ENCODE measurements around the gene ALG12. TPM values are rescaled to one million over a fixed set of nuclear protein-coding genes. Genes with fewer than 3 reads are reported as not detected.

The ALG12 gene
- total and polyA plus RNA-seq, 2 of the 13 experiments (the other 11 are each of a cell fraction or from before 2014, with no cell fraction given) = 7.8 to 15.8 TPM

DNA sequence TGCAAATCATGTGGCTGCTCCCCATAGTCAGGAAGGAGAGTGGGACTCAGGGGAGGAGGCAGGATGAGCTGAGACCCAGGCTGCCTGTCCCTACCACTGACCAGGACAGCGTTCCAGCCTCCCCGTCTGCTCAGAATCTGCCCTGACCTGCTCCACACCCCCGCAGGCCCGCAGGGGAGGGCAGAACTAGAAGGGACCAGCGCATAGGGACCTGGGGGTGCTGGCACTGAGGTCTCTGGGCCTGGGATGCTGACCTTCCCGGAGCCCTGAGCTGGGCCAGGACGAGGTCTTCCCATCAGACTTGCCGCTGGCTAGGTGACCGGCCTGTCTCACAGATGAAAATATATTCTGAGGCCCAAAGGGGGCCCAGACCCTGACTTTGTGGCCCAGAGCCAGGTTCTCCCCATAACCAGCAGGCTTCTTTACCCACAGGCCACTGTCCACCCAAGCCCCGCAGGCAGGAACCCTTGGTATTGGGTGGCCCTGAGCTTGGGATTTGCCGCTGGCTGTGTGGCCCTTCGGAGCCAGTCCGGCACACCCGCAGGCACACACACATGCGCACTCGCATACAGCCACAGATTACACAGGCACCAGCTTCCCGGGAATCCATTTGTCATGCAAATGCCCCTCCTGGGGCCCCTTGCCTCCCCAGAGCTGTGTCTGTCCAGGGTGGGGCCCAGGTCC is 28.5 kb upstream of the ALG12 start (continued):
- TF ChIP-seq, protein P1, sequence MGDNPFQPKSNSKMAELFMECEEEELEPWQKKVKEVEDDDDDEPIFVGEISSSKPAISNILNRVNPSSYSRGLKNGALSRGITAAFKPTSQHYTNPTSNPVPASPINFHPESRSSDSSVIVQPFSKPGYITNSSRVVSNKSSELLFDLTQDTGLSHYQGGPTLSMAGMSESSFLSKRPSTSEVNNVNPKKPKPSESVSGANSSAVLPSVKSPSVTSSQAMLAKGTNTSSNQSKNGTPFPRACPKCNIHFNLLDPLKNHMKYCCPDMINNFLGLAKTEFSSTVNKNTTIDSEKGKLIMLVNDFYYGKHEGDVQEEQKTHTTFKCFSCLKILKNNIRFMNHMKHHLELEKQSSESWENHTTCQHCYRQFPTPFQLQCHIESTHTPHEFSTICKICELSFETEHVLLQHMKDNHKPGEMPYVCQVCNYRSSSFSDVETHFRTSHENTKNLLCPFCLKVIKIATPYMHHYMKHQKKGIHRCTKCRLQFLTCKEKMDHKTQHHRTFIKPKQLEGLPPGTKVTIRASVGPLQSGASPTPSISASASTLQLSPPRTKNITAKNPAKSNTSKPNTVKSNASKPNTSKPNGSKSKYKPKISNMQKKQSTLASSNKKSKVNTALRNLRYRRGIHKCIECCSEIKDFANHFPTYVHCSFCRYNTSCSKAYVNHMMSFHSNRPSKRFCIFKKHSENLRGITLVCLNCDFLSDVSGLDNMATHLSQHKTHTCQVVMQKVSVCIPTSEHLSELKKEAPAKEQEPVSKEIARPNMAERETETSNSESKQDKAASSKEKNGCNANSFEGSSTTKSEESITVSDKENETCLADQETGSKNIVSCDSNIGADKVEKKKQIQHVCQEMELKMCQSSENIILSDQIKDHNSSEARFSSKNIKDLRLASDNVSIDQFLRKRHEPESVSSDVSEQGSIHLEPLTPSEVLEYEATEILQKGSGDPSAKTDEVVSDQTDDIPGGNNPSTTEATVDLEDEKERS (CRISPR knock-in tag; IDR thresholded peaks at IDR 0.05) = no peak
- TF ChIP-seq ZNF20 (CRISPR knock-in tag; IDR thresholded peaks at IDR 0.05) (no peak), SATB2 (CRISPR knock-in tag; IDR thresholded peaks at IDR 0.05) (0 out of 2 replicates have a peak, but pooled peaks have one; percentile 41), ZBTB1 (CRISPR knock-in tag; IDR thresholded peaks at IDR 0.05; ENCODE audit: borderline replicate concordance) (no peak), GATA4 (IDR thresholded peaks at IDR 0.05; ENCODE audit: borderline replicate concordance, low read depth) (no peak), ZSCAN22 (CRISPR knock-in tag; IDR thresholded peaks at IDR 0.05) (no peak), SMAD3 (CRISPR knock-in tag; IDR thresholded peaks at IDR 0.05) (0 out of 2 replicates have a peak, but pooled peaks have one; percentile 9), SYNCRIP (IDR thresholded peaks at IDR 0.05; ENCODE audit: insufficient read depth, low read depth, low read length) (no peak), SALL1 (CRISPR knock-in tag; IDR thresholded peaks at IDR 0.05) (no peak; the same call in 1 of the 2 replicates)
- TF ChIP-seq, protein P2, sequence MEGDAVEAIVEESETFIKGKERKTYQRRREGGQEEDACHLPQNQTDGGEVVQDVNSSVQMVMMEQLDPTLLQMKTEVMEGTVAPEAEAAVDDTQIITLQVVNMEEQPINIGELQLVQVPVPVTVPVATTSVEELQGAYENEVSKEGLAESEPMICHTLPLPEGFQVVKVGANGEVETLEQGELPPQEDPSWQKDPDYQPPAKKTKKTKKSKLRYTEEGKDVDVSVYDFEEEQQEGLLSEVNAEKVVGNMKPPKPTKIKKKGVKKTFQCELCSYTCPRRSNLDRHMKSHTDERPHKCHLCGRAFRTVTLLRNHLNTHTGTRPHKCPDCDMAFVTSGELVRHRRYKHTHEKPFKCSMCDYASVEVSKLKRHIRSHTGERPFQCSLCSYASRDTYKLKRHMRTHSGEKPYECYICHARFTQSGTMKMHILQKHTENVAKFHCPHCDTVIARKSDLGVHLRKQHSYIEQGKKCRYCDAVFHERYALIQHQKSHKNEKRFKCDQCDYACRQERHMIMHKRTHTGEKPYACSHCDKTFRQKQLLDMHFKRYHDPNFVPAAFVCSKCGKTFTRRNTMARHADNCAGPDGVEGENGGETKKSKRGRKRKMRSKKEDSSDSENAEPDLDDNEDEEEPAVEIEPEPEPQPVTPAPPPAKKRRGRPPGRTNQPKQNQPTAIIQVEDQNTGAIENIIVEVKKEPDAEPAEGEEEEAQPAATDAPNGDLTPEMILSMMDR (CRISPR knock-in tag; IDR thresholded peaks at IDR 0.05) = no peak
- TF ChIP-seq, protein P3, sequence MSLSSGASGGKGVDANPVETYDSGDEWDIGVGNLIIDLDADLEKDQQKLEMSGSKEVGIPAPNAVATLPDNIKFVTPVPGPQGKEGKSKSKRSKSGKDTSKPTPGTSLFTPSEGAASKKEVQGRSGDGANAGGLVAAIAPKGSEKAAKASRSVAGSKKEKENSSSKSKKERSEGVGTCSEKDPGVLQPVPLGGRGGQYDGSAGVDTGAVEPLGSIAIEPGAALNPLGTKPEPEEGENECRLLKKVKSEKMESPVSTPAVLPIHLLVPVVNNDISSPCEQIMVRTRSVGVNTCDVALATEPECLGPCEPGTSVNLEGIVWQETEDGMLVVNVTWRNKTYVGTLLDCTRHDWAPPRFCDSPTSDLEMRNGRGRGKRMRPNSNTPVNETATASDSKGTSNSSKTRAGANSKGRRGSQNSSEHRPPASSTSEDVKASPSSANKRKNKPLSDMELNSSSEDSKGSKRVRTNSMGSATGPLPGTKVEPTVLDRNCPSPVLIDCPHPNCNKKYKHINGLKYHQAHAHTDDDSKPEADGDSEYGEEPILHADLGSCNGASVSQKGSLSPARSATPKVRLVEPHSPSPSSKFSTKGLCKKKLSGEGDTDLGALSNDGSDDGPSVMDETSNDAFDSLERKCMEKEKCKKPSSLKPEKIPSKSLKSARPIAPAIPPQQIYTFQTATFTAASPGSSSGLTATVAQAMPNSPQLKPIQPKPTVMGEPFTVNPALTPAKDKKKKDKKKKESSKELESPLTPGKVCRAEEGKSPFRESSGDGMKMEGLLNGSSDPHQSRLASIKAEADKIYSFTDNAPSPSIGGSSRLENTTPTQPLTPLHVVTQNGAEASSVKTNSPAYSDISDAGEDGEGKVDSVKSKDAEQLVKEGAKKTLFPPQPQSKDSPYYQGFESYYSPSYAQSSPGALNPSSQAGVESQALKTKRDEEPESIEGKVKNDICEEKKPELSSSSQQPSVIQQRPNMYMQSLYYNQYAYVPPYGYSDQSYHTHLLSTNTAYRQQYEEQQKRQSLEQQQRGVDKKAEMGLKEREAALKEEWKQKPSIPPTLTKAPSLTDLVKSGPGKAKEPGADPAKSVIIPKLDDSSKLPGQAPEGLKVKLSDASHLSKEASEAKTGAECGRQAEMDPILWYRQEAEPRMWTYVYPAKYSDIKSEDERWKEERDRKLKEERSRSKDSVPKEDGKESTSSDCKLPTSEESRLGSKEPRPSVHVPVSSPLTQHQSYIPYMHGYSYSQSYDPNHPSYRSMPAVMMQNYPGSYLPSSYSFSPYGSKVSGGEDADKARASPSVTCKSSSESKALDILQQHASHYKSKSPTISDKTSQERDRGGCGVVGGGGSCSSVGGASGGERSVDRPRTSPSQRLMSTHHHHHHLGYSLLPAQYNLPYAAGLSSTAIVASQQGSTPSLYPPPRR (CRISPR knock-in tag; IDR thresholded peaks at IDR 0.05; ENCODE audit: borderline replicate concordance) = no peak
- TF ChIP-seq, protein P4, sequence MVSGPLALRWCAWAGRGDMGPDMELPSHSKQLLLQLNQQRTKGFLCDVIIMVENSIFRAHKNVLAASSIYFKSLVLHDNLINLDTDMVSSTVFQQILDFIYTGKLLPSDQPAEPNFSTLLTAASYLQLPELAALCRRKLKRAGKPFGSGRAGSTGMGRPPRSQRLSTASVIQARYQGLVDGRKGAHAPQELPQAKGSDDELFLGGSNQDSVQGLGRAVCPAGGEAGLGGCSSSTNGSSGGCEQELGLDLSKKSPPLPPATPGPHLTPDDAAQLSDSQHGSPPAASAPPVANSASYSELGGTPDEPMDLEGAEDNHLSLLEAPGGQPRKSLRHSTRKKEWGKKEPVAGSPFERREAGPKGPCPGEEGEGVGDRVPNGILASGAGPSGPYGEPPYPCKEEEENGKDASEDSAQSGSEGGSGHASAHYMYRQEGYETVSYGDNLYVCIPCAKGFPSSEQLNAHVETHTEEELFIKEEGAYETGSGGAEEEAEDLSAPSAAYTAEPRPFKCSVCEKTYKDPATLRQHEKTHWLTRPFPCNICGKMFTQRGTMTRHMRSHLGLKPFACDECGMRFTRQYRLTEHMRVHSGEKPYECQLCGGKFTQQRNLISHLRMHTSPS (CRISPR knock-in tag; IDR thresholded peaks at IDR 0.05; ENCODE audit: low read depth) = 0 out of 2 replicates have a peak, but pooled peaks have one; percentile 52
- TF ChIP-seq, protein P5, sequence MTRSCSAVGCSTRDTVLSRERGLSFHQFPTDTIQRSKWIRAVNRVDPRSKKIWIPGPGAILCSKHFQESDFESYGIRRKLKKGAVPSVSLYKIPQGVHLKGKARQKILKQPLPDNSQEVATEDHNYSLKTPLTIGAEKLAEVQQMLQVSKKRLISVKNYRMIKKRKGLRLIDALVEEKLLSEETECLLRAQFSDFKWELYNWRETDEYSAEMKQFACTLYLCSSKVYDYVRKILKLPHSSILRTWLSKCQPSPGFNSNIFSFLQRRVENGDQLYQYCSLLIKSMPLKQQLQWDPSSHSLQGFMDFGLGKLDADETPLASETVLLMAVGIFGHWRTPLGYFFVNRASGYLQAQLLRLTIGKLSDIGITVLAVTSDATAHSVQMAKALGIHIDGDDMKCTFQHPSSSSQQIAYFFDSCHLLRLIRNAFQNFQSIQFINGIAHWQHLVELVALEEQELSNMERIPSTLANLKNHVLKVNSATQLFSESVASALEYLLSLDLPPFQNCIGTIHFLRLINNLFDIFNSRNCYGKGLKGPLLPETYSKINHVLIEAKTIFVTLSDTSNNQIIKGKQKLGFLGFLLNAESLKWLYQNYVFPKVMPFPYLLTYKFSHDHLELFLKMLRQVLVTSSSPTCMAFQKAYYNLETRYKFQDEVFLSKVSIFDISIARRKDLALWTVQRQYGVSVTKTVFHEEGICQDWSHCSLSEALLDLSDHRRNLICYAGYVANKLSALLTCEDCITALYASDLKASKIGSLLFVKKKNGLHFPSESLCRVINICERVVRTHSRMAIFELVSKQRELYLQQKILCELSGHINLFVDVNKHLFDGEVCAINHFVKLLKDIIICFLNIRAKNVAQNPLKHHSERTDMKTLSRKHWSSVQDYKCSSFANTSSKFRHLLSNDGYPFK (CRISPR knock-in tag; IDR thresholded peaks at IDR 0.05; ENCODE audit: borderline replicate concordance) = peak; percentile 63; the same call in 1 of the 2 replicates
